ENCODE measurements around the gene PTGIR. TPM values are rescaled to one million over a fixed set of nuclear protein-coding genes. Genes with fewer than 3 reads are reported as not detected.

The PTGIR gene
- total RNA-seq, 2 donors from 2014 or later = 0.70 to 12.5 TPM

DNA sequence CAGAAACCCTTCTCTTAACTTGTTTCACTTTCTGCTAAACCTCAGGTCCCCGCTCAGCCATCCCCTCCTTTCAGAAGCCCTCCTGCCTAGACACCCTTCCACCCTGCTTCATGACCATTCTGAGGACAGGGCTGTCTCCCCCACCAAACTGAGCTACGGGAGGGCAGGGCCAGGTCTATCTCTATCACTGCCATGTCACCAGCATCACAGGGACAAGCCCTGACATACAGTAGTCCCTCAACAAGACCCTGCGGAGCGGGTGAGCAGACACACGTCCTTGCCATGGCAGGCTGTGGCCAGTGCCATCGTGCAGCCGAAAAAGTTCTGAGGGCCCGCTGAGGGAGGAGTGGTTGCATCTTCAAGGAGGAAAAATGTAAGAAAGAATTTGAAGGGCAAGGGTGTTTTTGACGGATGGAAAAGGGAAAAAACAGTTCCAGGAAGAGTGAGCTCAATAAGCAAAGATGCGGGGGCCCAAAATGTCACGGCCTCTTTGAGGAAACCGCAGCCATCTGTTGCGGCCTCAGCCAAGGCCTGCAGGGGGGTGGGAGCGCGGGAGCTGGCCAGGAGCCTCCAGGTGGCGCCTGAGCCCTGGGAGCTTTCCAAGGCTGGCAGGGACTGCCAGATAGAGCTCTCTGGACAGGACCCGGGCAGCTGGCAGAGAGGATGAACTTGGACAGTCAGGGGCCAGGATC is 8.1 kb downstream of the PTGIR start:
- H3K9me3 ChIP-seq (ENCODE audit: control insufficient read depth, low read length, poor library complexity, severe bottlenecking) = no peaks in the 10 kb centered on the region
- ATAC-seq (no peak), DNase-seq (no peak)
- H3K4me1 Mint-ChIP-seq = peaks cover 36% of the 10 kb centered on the region
- H3K4me3 Mint-ChIP-seq = peak overlapping the region; percentile 86
- peaks cover 3% of the 10 kb centered on the region for H3K36me3 Mint-ChIP-seq (ENCODE audit: low read depth)
- H3K27me3 Mint-ChIP-seq = peaks cover 5% of the 10 kb centered on the region
- peak overlapping the region; percentile 94 for H3K27ac Mint-ChIP-seq

DNA sequence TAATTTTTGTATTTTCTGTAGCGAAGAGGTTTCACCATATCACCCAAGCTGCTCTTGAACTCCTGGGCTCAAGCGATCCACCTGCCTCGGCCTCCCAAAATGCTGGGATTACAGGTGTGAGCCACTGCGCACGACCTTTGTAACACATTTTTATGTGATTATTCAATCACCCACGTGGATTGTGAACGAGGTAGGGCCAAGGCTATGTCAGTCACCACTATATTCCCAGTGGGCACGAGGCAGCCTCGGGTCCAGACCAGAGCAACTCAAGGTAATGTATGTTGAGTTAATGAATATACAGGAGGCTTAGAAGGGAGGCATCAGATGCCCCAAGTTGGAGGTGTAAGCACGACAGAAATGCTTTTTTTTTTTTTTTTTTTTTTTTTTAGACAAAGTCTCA is 8.9 kb downstream of the PTGIR start:
- Mint-ChIP-seq H3K27me3 (peaks cover 5% of the 10 kb centered on the region), H3K27ac (peak overlapping the region; percentile 79), H3K4me1 (peaks cover 41% of the 10 kb centered on the region)

DNA sequence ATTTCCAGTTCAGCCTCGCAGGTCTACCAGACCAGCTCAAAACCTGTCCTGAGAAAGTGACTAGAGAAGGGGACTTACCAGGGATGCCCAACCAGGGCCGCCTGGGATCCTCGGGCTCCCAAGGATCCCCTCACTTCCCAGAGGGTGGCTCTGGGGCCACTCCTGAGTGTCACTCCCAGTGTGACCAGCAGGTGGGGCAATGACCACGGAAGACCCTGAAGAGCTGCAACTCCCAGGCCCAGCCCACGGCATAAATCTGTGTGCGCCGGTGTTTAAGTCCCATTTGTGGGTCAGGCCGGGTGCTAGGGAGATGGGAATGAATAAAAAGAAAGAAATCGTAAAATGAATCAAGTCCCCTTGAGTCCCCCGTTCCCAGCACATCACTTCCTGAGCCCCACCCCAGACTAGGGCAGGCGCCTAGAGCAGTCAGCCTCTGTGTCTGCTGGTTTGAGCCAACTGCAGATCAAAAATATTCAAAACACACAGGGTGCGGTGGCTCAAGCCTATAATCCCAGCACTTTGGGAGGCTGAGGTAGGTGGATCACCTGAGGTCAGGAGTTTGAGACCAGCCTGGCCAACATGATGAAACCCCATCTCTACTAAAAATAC is 10.7 kb downstream of the PTGIR start:
- no peaks in the 10 kb centered on the region for H3K9me3 ChIP-seq (ENCODE audit: control insufficient read depth, low read length, poor library complexity, severe bottlenecking)
- peaks cover 46% of the 10 kb centered on the region for H3K4me1 Mint-ChIP-seq
- peaks cover 5% of the 10 kb centered on the region for H3K27me3 Mint-ChIP-seq
- H3K4me3 Mint-ChIP-seq = peak overlapping the region; percentile 25
- peaks cover 7% of the 10 kb centered on the region for H3K36me3 Mint-ChIP-seq (ENCODE audit: low read depth)
- DNase-seq = peak; percentile 63 to 76 (median 67)
- peak overlapping the region; percentile 84 for H3K27ac Mint-ChIP-seq
- ATAC-seq = peak; percentile 59

More for the DNA sequence above, 8.9 kb downstream of the PTGIR start:
- DNase-seq (no peak), ATAC-seq (no peak)
- H3K9me3 ChIP-seq (ENCODE audit: control insufficient read depth, low read length, poor library complexity, severe bottlenecking) = no peaks in the 10 kb centered on the region
- Mint-ChIP-seq H3K4me3 (peak overlapping the region; percentile 21), H3K36me3 (ENCODE audit: low read depth) (peaks cover 3% of the 10 kb centered on the region)

DNA sequence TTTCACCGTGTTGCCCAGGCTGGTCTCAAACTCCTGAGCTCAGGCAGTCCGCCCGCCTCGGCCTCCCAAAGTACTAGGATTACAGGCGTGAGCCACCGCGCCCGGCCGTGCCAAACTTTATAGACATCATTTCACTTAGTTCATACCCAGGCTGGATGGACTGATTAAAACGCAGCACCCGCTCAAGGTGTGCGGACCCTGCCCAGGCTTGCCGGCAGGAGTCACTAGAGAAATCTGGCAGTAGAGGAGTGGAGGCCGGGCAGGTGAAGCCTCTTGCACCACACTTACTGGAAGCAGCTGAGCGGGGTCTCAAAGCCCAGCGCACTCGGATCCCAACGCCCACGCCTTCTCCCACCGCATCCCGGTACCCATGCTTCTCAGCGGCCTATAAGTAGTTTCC is 11.4 kb downstream of the PTGIR start:
- Mint-ChIP-seq H3K4me1 (peaks cover 48% of the 10 kb centered on the region), H3K4me3 (peak overlapping the region; percentile 36), H3K36me3 (ENCODE audit: low read depth) (peaks cover 9% of the 10 kb centered on the region), H3K27ac (peak overlapping the region; percentile 84), H3K27me3 (peaks cover 5% of the 10 kb centered on the region)
- DNase-seq (no peak), ATAC-seq (no peak)
- H3K9me3 ChIP-seq (ENCODE audit: control insufficient read depth, low read length, poor library complexity, severe bottlenecking) = no peaks in the 10 kb centered on the region

DNA sequence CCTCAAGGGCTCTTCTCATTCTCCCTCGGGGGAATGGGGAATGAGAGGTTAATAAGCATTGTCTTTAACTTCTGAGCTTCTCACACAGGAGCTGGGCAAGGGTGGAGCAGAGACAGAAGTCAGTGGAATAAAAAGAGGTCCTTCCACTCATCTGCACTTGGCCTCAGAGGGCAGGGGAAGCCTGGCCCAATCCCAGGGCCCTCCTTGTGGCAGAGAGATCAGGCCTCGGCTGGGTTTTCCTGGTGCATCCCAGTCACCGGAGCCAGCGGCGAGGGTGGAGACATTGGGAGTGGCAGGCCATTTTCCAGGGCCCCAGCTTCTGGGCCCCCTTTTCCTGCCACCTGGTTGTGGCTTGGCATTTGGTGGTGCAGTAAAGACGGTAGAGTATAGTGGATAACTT is 13.1 kb downstream of the PTGIR start:
- ATAC-seq = peak; percentile 19
- H3K4me3 Mint-ChIP-seq = peak overlapping the region; percentile 79
- DNase-seq = no peak
- peaks cover 48% of the 10 kb centered on the region for H3K4me1 Mint-ChIP-seq
- no peaks in the 10 kb centered on the region for H3K9me3 ChIP-seq (ENCODE audit: control insufficient read depth, low read length, poor library complexity, severe bottlenecking)
- peak overlapping the region; percentile 93 for H3K27ac Mint-ChIP-seq
- peaks cover 4% of the 10 kb centered on the region for H3K27me3 Mint-ChIP-seq
- peaks cover 13% of the 10 kb centered on the region for H3K36me3 Mint-ChIP-seq (ENCODE audit: low read depth)

DNA sequence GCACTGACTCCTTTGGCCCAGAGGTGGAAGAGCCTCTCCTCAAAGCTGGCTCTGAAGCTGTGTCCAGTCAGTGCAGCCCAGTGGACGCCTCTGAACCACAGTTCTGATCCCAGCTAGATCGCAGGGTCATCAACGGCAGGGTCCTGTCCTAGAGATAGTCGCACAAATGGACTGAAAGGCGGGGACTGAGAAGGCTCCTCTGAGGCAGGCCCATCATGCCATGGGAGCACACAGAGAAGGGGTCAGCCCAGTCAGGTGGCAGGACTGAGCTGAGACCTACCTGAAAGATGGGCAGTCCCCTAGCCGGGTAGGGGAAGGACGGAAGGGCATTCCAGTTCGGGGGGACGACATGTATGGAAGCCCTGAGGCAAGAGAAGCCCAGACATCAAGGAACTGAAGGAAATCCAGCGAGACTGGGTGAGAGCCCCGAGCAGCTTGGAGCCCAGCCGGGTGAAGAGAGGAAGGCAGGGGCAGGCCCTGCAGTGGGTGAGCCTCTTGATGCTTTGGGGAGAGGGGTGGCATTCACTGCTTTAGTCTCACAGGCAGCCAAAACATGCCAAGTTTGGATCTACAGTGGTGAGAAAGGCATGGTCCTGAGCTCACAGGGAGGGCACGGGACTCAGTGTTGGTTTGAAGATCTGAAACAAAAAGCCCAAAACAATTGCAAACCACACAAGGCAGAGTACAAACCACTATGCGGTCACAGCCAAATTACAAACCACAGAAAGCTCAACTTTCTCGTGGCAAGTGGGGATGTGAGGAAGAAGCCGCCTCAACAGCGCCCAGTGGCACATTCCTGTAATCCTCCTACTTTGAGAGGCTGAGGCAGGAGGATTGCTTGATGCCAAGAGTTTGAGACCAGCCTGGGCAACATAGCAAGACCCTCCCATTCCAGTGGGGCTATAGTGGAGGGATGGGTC is 13.8 kb downstream of the PTGIR start:
- ATAC-seq (peak; percentile 39), DNase-seq (no peak)
- Mint-ChIP-seq H3K36me3 (ENCODE audit: low read depth) (peaks cover 11% of the 10 kb centered on the region), H3K27me3 (no peaks in the 10 kb centered on the region), H3K4me3 (peak overlapping the region; percentile 79), H3K27ac (peak overlapping the region; percentile 93), H3K4me1 (peaks cover 48% of the 10 kb centered on the region)
- H3K9me3 ChIP-seq (ENCODE audit: control insufficient read depth, low read length, poor library complexity, severe bottlenecking) = no peaks in the 10 kb centered on the region

DNA sequence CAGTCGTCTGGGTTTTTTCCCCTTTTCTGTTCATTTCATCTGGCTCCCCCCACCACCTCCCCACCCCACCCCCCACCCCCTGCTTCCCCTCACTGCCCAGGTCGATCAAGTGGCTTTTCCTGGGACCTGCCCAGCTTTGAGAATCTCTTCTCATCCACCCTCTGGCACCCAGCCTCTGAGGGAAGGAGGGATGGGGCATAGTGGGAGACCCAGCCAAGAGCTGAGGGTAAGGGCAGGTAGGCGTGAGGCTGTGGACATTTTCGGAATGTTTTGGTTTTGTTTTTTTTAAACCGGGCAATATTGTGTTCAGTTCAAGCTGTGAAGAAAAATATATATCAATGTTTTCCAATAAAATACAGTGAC is 14.5 kb downstream of the PTGIR start:
- DNase-seq (no peak), ATAC-seq (no peak)
- H3K36me3 Mint-ChIP-seq (ENCODE audit: low read depth) = peaks cover 11% of the 10 kb centered on the region
- H3K27me3 Mint-ChIP-seq = no peaks in the 10 kb centered on the region
- H3K9me3 ChIP-seq (ENCODE audit: control insufficient read depth, low read length, poor library complexity, severe bottlenecking) = no peaks in the 10 kb centered on the region
- peaks cover 45% of the 10 kb centered on the region for H3K4me1 Mint-ChIP-seq
- H3K27ac Mint-ChIP-seq = peak overlapping the region; percentile 93
- H3K4me3 Mint-ChIP-seq = no peak overlapping the region

DNA sequence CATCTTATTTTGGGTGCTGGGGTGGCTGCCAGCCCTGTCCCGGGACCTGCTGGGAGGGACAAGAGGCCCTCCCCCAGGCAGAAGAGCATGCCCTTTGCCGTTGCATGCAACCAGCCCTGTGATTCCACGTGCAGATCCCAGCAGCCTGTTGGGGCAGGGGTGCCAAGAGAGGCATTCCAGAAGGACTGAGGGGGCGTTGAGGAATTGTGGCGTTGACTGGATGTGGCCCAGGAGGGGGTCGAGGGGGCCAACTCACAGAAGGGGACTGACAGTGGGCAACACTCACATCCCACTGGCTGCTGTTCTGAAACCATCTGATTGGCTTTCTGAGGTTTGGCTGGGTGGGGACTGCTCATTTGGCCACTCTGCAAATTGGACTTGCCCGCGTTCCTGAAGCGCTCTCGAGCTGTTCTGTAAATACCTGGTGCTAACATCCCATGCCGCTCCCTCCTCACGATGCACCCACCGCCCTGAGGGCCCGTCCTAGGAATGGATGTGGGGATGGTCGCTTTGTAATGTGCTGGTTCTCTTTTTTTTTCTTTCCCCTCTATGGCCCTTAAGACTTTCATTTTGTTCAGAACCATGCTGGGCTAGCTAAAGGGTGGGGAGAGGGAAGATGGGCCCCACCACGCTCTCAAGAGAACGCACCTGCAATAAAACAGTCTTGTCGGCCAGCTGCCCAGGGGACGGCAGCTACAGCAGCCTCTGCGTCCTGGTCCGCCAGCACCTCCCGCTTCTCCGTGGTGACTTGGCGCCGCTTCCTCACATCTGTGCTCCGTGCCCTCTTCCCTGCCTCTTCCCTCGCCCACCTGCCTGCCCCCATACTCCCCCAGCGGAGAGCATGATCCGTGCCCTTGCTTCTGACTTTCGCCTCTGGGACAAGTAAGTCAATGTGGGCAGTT is 15.1 kb downstream of the PTGIR start:
- peak overlapping the region; percentile 87 for H3K27ac Mint-ChIP-seq
- H3K4me1 Mint-ChIP-seq = peaks cover 45% of the 10 kb centered on the region

DNA sequence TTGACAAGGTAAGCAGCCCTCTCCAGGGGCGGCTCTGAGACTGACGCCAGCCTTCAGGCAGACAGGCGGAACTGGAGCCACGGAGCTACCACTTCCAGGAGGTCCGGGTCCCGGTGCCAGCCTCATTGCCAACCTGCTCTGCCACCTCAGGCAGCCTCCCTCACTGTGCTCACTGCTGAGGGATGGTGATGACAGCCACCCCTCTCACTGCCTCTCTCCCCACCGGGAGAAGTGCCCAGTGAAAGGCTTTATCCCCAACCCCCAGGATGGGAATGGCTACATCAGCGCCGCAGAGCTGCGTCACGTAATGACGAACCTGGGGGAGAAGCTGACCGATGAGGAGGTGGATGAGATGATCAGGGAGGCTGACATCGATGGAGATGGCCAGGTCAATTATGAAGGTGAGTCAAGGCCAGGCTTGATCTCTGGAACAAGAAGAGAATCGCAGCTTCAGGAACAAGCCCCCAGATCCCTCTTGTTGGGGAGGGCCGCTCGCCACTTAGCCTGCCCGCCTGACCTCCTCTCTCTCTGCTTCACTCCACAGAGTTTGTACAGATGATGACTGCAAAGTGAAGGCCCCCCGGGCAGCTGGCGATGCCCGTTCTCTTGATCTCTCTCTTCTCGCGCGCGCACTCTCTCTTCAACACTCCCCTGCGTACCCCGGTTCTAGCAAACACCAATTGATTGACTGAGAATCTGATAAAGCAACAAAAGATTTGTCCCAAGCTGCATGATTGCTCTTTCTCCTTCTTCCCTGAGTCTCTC is 16.1 kb downstream of the PTGIR start:
- Mint-ChIP-seq H3K27ac (peak overlapping the region; percentile 87), H3K36me3 (ENCODE audit: low read depth) (peaks cover 11% of the 10 kb centered on the region), H3K4me3 (no peak overlapping the region), H3K4me1 (peaks cover 39% of the 10 kb centered on the region), H3K27me3 (no peaks in the 10 kb centered on the region)
- DNase-seq (no peak), ATAC-seq (no peak)
- H3K9me3 ChIP-seq (ENCODE audit: control insufficient read depth, low read length, poor library complexity, severe bottlenecking) = no peaks in the 10 kb centered on the region

More for the DNA sequence above, 15.1 kb downstream of the PTGIR start:
- ATAC-seq (no peak), DNase-seq (no peak)
- no peak overlapping the region for H3K4me3 Mint-ChIP-seq
- H3K27me3 Mint-ChIP-seq = no peaks in the 10 kb centered on the region
- H3K9me3 ChIP-seq (ENCODE audit: control insufficient read depth, low read length, poor library complexity, severe bottlenecking) = no peaks in the 10 kb centered on the region
- peaks cover 11% of the 10 kb centered on the region for H3K36me3 Mint-ChIP-seq (ENCODE audit: low read depth)

DNA sequence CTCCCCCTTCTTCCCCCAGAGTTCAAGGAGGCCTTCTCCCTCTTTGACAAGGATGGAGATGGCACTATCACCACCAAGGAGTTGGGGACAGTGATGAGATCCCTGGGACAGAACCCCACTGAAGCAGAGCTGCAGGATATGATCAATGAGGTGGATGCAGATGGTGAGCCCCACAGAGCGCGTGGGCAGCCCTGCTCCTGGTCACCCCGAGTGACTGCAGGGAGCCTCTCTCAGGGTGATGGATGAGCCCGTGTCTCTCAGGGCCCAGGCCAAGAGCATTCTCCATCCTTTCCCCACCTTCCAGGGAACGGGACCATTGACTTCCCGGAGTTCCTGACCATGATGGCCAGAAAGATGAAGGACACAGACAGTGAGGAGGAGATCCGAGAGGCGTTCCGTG is 16.7 kb downstream of the PTGIR start:
- Mint-ChIP-seq H3K4me1 (peaks cover 43% of the 10 kb centered on the region), H3K27ac (no peak overlapping the region), H3K27me3 (no peaks in the 10 kb centered on the region), H3K36me3 (ENCODE audit: low read depth) (peaks cover 11% of the 10 kb centered on the region), H3K4me3 (no peak overlapping the region)
- no peak for ATAC-seq
- DNase-seq = no peak
- no peaks in the 10 kb centered on the region for H3K9me3 ChIP-seq (ENCODE audit: control insufficient read depth, low read length, poor library complexity, severe bottlenecking)

DNA sequence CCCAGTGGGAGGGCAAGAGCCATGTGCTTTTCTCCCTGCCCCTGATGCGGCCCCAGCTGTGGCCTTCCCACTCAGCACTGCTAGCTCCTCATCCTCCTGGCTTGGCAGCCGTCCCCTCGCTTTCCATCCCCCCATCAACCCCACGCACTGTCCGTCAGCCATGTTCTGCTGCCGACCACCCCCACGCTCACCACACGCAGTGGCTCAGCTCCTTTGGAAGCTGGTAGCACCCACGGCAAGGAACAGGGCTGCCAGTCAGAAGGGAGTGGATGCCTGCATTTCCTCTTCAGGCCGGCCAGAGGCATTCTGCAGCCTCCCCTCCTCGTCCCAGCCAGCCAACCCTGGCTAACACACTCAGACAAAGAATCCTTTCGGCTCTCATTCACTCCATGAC is 17.4 kb downstream of the PTGIR start:
- peaks cover 47% of the 10 kb centered on the region for H3K4me1 Mint-ChIP-seq
- H3K27me3 Mint-ChIP-seq = no peaks in the 10 kb centered on the region
- ATAC-seq (no peak), DNase-seq (no peak)
- H3K9me3 ChIP-seq (ENCODE audit: control insufficient read depth, low read length, poor library complexity, severe bottlenecking) = no peaks in the 10 kb centered on the region
- peaks cover 11% of the 10 kb centered on the region for H3K36me3 Mint-ChIP-seq (ENCODE audit: low read depth)
- H3K27ac Mint-ChIP-seq = peak overlapping the region; percentile 32
- H3K4me3 Mint-ChIP-seq = no peak overlapping the region
